ENCODE results near the gene STRADA. TPM values are rescaled to one million over a fixed set of nuclear protein-coding genes. Genes with fewer than 3 reads are reported as not detected.

The STRADA gene
- total RNA-seq, 1 experiment from 2014 or later, result 18.1 TPM

DNA sequence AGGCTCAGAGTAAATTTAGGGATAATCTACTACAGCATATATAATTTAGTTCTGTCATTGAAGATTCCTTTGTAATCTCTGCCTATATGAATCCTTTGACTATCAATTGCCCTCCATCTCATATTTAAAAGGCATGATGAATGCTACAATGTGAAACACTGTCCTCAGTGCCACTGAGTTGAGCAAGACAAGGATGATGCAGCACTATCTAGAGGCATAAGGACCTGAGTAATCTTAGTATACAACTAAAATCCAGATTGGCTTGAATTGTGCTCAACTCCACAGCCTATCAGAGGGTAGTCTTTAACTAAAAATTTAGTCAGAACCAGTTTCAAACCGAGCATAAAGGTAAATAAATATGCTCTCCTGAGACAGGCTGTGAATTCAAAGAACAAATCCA, 11.6 kb upstream of the STRADA start:
- CTCF ChIA-PET, result no interaction called here
- H3K36me3 Mint-ChIP-seq (ENCODE audit: insufficient read depth, unreplicated experiment), result peaks cover 37% of the 10 kb centered on the region
- intact Hi-C loops (cut with micrococcal nuclease; ENCODE audit: unreplicated experiment), result no loop called here
- no peaks in the 10 kb centered on the region for H3K27me3 Mint-ChIP-seq (ENCODE audit: unreplicated experiment)
- no peaks in the 10 kb centered on the region for H3K9me3 Mint-ChIP-seq (ENCODE audit: low read depth, unreplicated experiment)
- no peak overlapping the region for H3K27ac Mint-ChIP-seq (ENCODE audit: unreplicated experiment)
- no peak for DNase-seq
- TF ChIP-seq, protein P1, sequence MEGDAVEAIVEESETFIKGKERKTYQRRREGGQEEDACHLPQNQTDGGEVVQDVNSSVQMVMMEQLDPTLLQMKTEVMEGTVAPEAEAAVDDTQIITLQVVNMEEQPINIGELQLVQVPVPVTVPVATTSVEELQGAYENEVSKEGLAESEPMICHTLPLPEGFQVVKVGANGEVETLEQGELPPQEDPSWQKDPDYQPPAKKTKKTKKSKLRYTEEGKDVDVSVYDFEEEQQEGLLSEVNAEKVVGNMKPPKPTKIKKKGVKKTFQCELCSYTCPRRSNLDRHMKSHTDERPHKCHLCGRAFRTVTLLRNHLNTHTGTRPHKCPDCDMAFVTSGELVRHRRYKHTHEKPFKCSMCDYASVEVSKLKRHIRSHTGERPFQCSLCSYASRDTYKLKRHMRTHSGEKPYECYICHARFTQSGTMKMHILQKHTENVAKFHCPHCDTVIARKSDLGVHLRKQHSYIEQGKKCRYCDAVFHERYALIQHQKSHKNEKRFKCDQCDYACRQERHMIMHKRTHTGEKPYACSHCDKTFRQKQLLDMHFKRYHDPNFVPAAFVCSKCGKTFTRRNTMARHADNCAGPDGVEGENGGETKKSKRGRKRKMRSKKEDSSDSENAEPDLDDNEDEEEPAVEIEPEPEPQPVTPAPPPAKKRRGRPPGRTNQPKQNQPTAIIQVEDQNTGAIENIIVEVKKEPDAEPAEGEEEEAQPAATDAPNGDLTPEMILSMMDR (IDR thresholded peaks at IDR 0.05; ENCODE audit: unreplicated experiment), result no peak
- no peak overlapping the region for H3K4me3 Mint-ChIP-seq (ENCODE audit: low read depth, unreplicated experiment)
- no peaks in the 10 kb centered on the region for H3K4me1 Mint-ChIP-seq (ENCODE audit: low read depth, unreplicated experiment)
- no TSS peak for BruUV-seq (replicated peaks)

DNA sequence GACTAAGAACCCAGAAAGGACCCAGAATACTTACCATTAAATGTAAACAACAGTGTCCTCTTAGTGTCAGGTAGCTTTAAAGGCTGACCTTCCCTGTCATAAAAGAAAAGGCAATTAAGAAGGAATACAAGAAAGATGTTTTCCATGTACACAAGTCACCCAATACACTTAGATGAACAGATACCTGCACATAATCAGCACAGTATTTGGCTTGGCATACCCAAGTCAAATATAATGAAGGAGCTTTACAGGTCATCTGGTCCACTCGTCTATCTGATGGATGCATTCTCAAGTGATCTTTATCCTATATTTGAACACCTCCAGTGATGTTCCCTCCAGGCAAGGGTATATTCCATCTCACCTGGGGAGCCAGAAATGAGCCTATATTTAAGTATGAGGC, 11.1 kb upstream of the STRADA start:
- CTCF ChIA-PET, result interaction anchor here (0.8 kb wide), 1 partner anchor 10 kb away, joined by 4 read pairs; no protein-coding TSS in a partner anchor
- Mint-ChIP-seq H3K9me3 (ENCODE audit: low read depth, unreplicated experiment) (no peaks in the 10 kb centered on the region), H3K27me3 (ENCODE audit: unreplicated experiment) (no peaks in the 10 kb centered on the region), H3K4me1 (ENCODE audit: low read depth, unreplicated experiment) (no peaks in the 10 kb centered on the region), H3K4me3 (ENCODE audit: low read depth, unreplicated experiment) (no peak overlapping the region), H3K36me3 (ENCODE audit: insufficient read depth, unreplicated experiment) (peaks cover 42% of the 10 kb centered on the region), H3K27ac (ENCODE audit: unreplicated experiment) (no peak overlapping the region)
- TF ChIP-seq, protein P1 (IDR thresholded peaks at IDR 0.05; ENCODE audit: unreplicated experiment), result no peak
- no peak for DNase-seq
- intact Hi-C loops (cut with micrococcal nuclease; ENCODE audit: unreplicated experiment), result no loop called here
- no TSS peak for BruUV-seq (replicated peaks)

DNA sequence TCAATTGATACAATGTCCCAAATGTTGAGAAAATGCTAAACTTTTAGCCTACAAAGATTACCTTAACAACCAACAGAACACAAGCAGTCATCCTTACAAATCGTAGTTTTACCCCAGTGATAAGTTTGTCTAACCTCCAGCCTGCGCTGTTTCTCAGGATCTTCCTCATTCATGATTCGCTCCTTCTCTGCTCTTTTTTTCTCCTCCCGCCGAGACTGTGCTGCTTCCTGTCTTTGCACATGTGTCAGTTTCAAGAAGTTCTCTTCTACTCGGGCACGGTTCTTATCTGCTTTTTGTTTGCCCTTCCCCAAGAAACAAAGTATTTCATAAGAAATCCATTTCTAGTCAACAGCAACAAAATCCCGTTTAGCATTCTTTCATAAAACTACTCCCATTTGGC, 10.2 kb upstream of the STRADA start:
- H3K27ac Mint-ChIP-seq (ENCODE audit: unreplicated experiment), result no peak overlapping the region

DNA sequence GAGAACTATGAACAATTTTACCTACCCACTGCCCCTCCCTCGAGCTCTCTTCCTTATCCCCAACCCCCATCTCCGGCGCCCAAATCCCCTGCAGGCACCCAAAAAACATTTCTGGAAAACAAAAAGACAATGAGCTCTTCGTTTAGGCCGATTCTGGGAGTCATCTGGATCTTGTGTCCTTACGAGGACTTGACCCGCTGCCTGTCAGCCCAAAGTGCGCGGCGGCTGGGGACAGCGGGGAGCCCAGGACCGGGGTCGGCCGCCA, 524 bp downstream of the STRADA start:
- CTCF ChIA-PET, result no interaction called here
- Mint-ChIP-seq H3K9me3 (ENCODE audit: low read depth, unreplicated experiment) (no peaks in the 10 kb centered on the region), H3K4me1 (ENCODE audit: low read depth, unreplicated experiment) (no peaks in the 10 kb centered on the region), H3K27ac (ENCODE audit: unreplicated experiment) (peak overlapping the region; percentile 58), H3K27me3 (ENCODE audit: unreplicated experiment) (no peaks in the 10 kb centered on the region), H3K4me3 (ENCODE audit: low read depth, unreplicated experiment) (peak overlapping the region; percentile 84), H3K36me3 (ENCODE audit: insufficient read depth, unreplicated experiment) (peaks cover 21% of the 10 kb centered on the region)
- intact Hi-C loops (cut with micrococcal nuclease; ENCODE audit: unreplicated experiment), result loop anchor here (10.0 kb wide), 1 partner anchor 116 kb away; the partner anchor contains the start of gene MAP3K3
- BruUV-seq (replicated peaks), result no TSS peak
- TF ChIP-seq, protein P1 (IDR thresholded peaks at IDR 0.05; ENCODE audit: unreplicated experiment), result no peak
- no peak for DNase-seq

More for the DNA sequence above, 10.2 kb upstream of the STRADA start:
- CTCF ChIA-PET, result no interaction called here
- DNase-seq, result no peak
- Mint-ChIP-seq H3K9me3 (ENCODE audit: low read depth, unreplicated experiment) (no peaks in the 10 kb centered on the region), H3K27me3 (ENCODE audit: unreplicated experiment) (no peaks in the 10 kb centered on the region), H3K4me1 (ENCODE audit: low read depth, unreplicated experiment) (no peaks in the 10 kb centered on the region), H3K4me3 (ENCODE audit: low read depth, unreplicated experiment) (no peak overlapping the region), H3K36me3 (ENCODE audit: insufficient read depth, unreplicated experiment) (peaks cover 43% of the 10 kb centered on the region)
- TF ChIP-seq, protein P1 (IDR thresholded peaks at IDR 0.05; ENCODE audit: unreplicated experiment), result no peak
- intact Hi-C loops (cut with micrococcal nuclease; ENCODE audit: unreplicated experiment), result no loop called here
- BruUV-seq (replicated peaks), result no TSS peak

All from Calu3 (cell line).